H1 (cell line): ENCODE results near the gene UMAD1. TPM values are rescaled to one million over a fixed set of nuclear protein-coding genes. Genes with fewer than 3 reads are reported as not detected.

Experiments
- CTCF ChIA-PET: fragments of 300-600 bp; sonication (Branson Sonifier 250); formaldehyde crosslinking; loops from one replicate; lab custom pipeline; 2021; ENCODE audit not compliant: partially characterized antibody; lab: Charles Lee
- POLR2A ChIA-PET: fragments of 300-600 bp; sonication (Branson Sonifier 250); formaldehyde crosslinking; loops from one replicate; lab custom pipeline; 2021; ENCODE audit warnings: inconsistent platforms; ENCODE audit not compliant: partially characterized antibody; lab: Charles Lee
- DNase-seq, 2 experiments: peaks; one replicate each; pipeline versions ENCODE4 v3.0.0 to v3.0.0-alpha.2; 2010 to 2022; ENCODE audit warnings: low spot score in 2 of 2, low read depth in 1 of 2, mixed read lengths in 1 of 2
- FAIRE-seq: peaks from 2 replicates; lab custom pipeline; 2011; peaks lifted over from hg19 to GRCh38; lab: Jason Lieb, UNC
- H2AFZ ChIP-seq: 2 replicates; pipeline ENCODE4 v1.8.1; 2012; ENCODE audit warnings: low read length, inconsistent platforms
- H2AK5ac ChIP-seq: 2 replicates; pipeline ENCODE4 v1.6.1; 2013; ENCODE audit warnings: low read depth, low read length
- H2BK120ac ChIP-seq: replicated peaks from 2 replicates; pipeline ENCODE3; 2013; ENCODE audit warnings: low read depth, low read length, inconsistent platforms
- H2BK12ac ChIP-seq: 2 replicates; pipeline ENCODE4 v1.6.1; 2013; ENCODE audit warnings: low read depth, low read length
- H2BK15ac ChIP-seq: 2 replicates; pipeline ENCODE4 v1.6.1; 2013; ENCODE audit warnings: low read length
- H2BK20ac ChIP-seq: 2 replicates; pipeline ENCODE4 v1.6.1; 2013; ENCODE audit warnings: low read length
- H2BK5ac ChIP-seq: 2 replicates; pipeline ENCODE4 v1.6.1; 2013; ENCODE audit warnings: low read depth, low read length
- H3K14ac ChIP-seq: 2 replicates; pipeline ENCODE4 v1.6.1; 2013; ENCODE audit warnings: inconsistent platforms; ENCODE audit not compliant: insufficient read length
- H3K18ac ChIP-seq: 2 replicates; pipeline ENCODE4 v1.6.1; 2013; ENCODE audit warnings: low read length; ENCODE audit errors: extremely low read depth
- H3K23ac ChIP-seq: 2 replicates; pipeline ENCODE4 v1.6.1; 2013; ENCODE audit warnings: inconsistent platforms; ENCODE audit not compliant: insufficient read length
- H3K23me2 ChIP-seq: 2 replicates; pipeline ENCODE4 v1.6.1; 2013; ENCODE audit warnings: low read depth, low read length
- H3K27ac ChIP-seq: 2 replicates; pipeline ENCODE4 v1.6.1; 2011; ENCODE audit warnings: low read depth, low read length, inconsistent platforms
- H3K27me3 ChIP-seq, 4 experiments: replicated peaks in 1 of 4; 1 replicate in 1 of 4; 2 replicates in 3 of 4; pipeline versions ENCODE4 v1.6.1 to v1.8.1; 2011 to 2013; ENCODE audit warnings: low read length in 3 of 4, mild to moderate bottlenecking in 3 of 4, inconsistent platforms in 2 of 4, mixed read lengths in 2 of 4, moderate library complexity in 1 of 4; ENCODE audit not compliant: control insufficient read depth in 3 of 4, insufficient read depth in 3 of 4; ENCODE audit errors: extremely low read depth in 1 of 4
- H3K36me3 ChIP-seq, 4 experiments: 2 replicates each; pipeline versions ENCODE4 v1.6.1 to v1.8.1; 2011 to 2013; ENCODE audit warnings: mild to moderate bottlenecking in 4 of 4, low read length in 3 of 4, moderate library complexity in 2 of 4, control low read depth in 1 of 4, inconsistent platforms in 1 of 4; ENCODE audit not compliant: insufficient read depth in 4 of 4, control insufficient read depth in 2 of 4
- H3K4ac ChIP-seq: replicated peaks from 2 replicates; pipeline ENCODE3; 2013; ENCODE audit warnings: low read length, low read depth, mixed read lengths, inconsistent platforms; ENCODE audit not compliant: insufficient read length
- H3K4me1 ChIP-seq, 4 experiments: replicated peaks in 1 of 4; 1 replicate in 1 of 4; 2 replicates in 3 of 4; pipeline versions ENCODE4 v1.6.1 to v1.8.1; 2011 to 2013; ENCODE audit warnings: low read length in 3 of 4, inconsistent platforms in 2 of 4, mixed read lengths in 1 of 4; ENCODE audit not compliant: insufficient read depth in 4 of 4, control insufficient read depth in 3 of 4
- H3K4me2 ChIP-seq, 2 experiments: 2 replicates each; pipeline versions ENCODE4 v1.6.1 to v1.8.1; 2011 to 2013; ENCODE audit warnings: low read depth in 2 of 2, low read length in 2 of 2, control low read depth in 1 of 2, inconsistent platforms in 1 of 2, mild to moderate bottlenecking in 1 of 2; ENCODE audit not compliant: insufficient read depth in 1 of 2
- H3K4me3 ChIP-seq, 4 experiments: fragments of 200-600, 300-600 bp in 1 of 4; sonication (generic), shearing (Covaris generic), sonication (Bioruptor Twin) in 1 of 4; 2 replicates each; pipeline versions ENCODE4 v1.5.1 to v1.8.1; 2011 to 2016; ENCODE audit warnings: low read length in 4 of 4, low read depth in 3 of 4, control low read depth in 2 of 4, inconsistent platforms in 2 of 4, mild to moderate bottlenecking in 2 of 4, mixed read lengths in 1 of 4, moderate library complexity in 1 of 4; ENCODE audit not compliant: insufficient read depth in 2 of 4; ENCODE audit errors: extremely low read depth in 1 of 4
- H3K56ac ChIP-seq: replicated peaks from 2 replicates; pipeline ENCODE3; 2013; ENCODE audit warnings: low read depth, mild to moderate bottlenecking, mixed read lengths, low read length, inconsistent platforms; ENCODE audit not compliant: insufficient read length
- H3K79me1 ChIP-seq: 2 replicates; pipeline ENCODE4 v1.6.1; 2013; ENCODE audit warnings: low read depth, low read length, control low read depth
- H3K79me2 ChIP-seq, 2 experiments: 2 replicates each; pipeline versions ENCODE4 v1.6.1 to v1.8.1; 2012 to 2013; ENCODE audit warnings: low read length in 2 of 2, mild to moderate bottlenecking in 2 of 2, inconsistent platforms in 1 of 2; ENCODE audit not compliant: insufficient read depth in 2 of 2, control insufficient read depth in 1 of 2
- H3K9ac ChIP-seq, 4 experiments: replicated peaks in 1 of 4; 1 replicate in 1 of 4; 2 replicates in 3 of 4; pipeline versions ENCODE4 v1.6.1 to v1.8.1; 2011 to 2013; ENCODE audit warnings: low read depth in 3 of 4, low read length in 3 of 4, control low read depth in 2 of 4, mild to moderate bottlenecking in 2 of 4, moderate library complexity in 2 of 4, inconsistent platforms in 1 of 4; ENCODE audit errors: extremely low read depth in 1 of 4
- H3K9me3 ChIP-seq, 2 experiments: 2 replicates each; pipeline versions ENCODE4 v1.6.1 to v1.8.1; 2012 to 2013; ENCODE audit warnings: mild to moderate bottlenecking in 2 of 2, moderate library complexity in 2 of 2, control low read depth in 1 of 2, inconsistent platforms in 1 of 2, low read depth in 1 of 2, low read length in 1 of 2, mixed read lengths in 1 of 2; ENCODE audit not compliant: insufficient read depth in 2 of 2
- H4K20me1 ChIP-seq, 2 experiments: replicated peaks in 1 of 2; 2 replicates each; pipeline versions ENCODE3 to v1.8.1; 2011 to 2013; ENCODE audit warnings: inconsistent platforms in 2 of 2, low read length in 2 of 2, mild to moderate bottlenecking in 1 of 2; ENCODE audit not compliant: insufficient read depth in 2 of 2, control insufficient read depth in 1 of 2
- H4K5ac ChIP-seq: 2 replicates; pipeline ENCODE4 v1.6.1; 2013; ENCODE audit warnings: low read length, low read depth, mixed read lengths, inconsistent platforms; ENCODE audit not compliant: insufficient read length
- H4K8ac ChIP-seq: 2 replicates; pipeline ENCODE4 v1.8.0; 2013; ENCODE audit warnings: mild to moderate bottlenecking, moderate library complexity, low read length, inconsistent platforms; ENCODE audit not compliant: insufficient read depth; ENCODE audit errors: extremely low read depth
- H4K91ac ChIP-seq: replicated peaks from 2 replicates; pipeline ENCODE3; 2013; ENCODE audit warnings: low read length, mixed read lengths, inconsistent platforms; ENCODE audit not compliant: insufficient read length
- WGBS, 2 experiments: shearing (Covaris generic) in 1 of 2; methylation state at CpG; one replicate each; pipeline versions ENCODE4 v1.1.6 to v1.1.7; 2013 to 2015; ENCODE audit warnings: low lambda C conversion rate in 2 of 2, mixed read lengths in 2 of 2, inconsistent platforms in 1 of 2, low coverage in 1 of 2, missing lambda C conversion rate in 1 of 2; ENCODE audit not compliant: insufficient replicate concordance in 2 of 2, insufficient coverage in 1 of 2, insufficient read length in 1 of 2; ENCODE audit errors: extremely low coverage in 1 of 2, missing lambda C conversion rate in 1 of 2; 5-methylcytosine and 5-hydroxymethylcytosine counted together
- polyA plus RNA-seq, 7 experiments: library from polyadenylated mRNA; depleted of rRNA in 3 of 7; stranded (reverse) in 5 of 7; unstranded in 2 of 7; fragments of >200 nt in 5 of 7; fragments of 200-250 nt in 2 of 7; gene quantifications; 1 replicate in 5 of 7; 2 replicates in 1 of 7; 4 replicates in 1 of 7; pipeline versions ENCODE4 v1.2.1 to v1.2.3, GENCODE V29; 2011 to 2013; ENCODE audit warnings: missing spikeins in 2 of 7, mixed read lengths in 2 of 7
- total RNA-seq: library from RNA; stranded (reverse); fragmentation: NEBNext Ultra II Directional; extraction: Animal tissue kit (Norgen Biotek cat#: 25700); gene quantifications from 2 replicates; pipeline ENCODE4 v1.2.1, GENCODE V29; 2021
- TF ChIP-seq, protein P1 (sequence below): IDR thresholded peaks from 2 replicates; pipeline ENCODE4 v1.6.1; 2012; ENCODE audit warnings: low read length, inconsistent platforms

UMAD1 gene
- total and polyA plus RNA-seq, 2 of the 8 experiments (the other 6 are each of a cell fraction or from before 2014, with no cell fraction given) = 10.4 to 12.3 TPM

DNA sequence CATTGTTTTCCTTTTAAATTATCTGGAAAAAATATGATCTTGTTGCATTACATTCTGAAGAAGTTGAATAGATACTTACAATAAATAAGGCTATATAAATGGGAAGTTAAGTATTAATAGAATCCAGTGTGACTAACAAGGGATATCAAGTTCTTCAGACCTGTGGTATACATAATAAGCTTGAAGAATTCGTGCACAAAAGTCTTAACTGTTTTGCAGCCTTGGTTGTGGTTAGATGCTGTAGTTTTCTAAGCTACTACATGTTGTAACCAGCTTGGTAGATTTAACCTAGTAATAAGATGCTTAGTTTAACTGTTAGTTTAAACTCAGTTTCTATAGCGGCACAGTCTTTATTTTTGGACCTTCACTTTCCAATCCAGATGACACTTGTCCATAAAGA is 221.8 kb downstream of the UMAD1 start:
- Histone ChIP-seq H3K14ac (no peak overlapping the region), H3K4me2 (no peak overlapping the region), H2AK5ac (no peak overlapping the region), H2BK20ac (no peak overlapping the region), H3K27me3 (no peaks in the 10 kb centered on the region), H3K79me2 (no peaks in the 10 kb centered on the region), H3K79me1 (no peaks in the 10 kb centered on the region), H2BK120ac (no peak overlapping the region), H4K20me1 (no peaks in the 10 kb centered on the region), H3K36me3 (no peaks in the 10 kb centered on the region), H4K91ac (no peak overlapping the region), H3K18ac (no peak overlapping the region), H2BK12ac (no peak overlapping the region), H3K4me3 (no peak overlapping the region), H3K9ac (no peak overlapping the region), H4K5ac (no peak overlapping the region), H3K23me2 (no peaks in the 10 kb centered on the region), H3K27ac (no peak overlapping the region), H3K4ac (no peak overlapping the region), H2BK5ac (no peak overlapping the region), H2BK15ac (no peak overlapping the region)
- no peak for FAIRE-seq
- POLR2A ChIA-PET = no interaction called here
- whole genome bisulfite sequencing, 2 experiments = 50% methylated on average over 2 of the region's 2 CpGs; no CpG with 5 or more reads in 1 of the 2 experiments
- TF ChIP-seq, protein P1, sequence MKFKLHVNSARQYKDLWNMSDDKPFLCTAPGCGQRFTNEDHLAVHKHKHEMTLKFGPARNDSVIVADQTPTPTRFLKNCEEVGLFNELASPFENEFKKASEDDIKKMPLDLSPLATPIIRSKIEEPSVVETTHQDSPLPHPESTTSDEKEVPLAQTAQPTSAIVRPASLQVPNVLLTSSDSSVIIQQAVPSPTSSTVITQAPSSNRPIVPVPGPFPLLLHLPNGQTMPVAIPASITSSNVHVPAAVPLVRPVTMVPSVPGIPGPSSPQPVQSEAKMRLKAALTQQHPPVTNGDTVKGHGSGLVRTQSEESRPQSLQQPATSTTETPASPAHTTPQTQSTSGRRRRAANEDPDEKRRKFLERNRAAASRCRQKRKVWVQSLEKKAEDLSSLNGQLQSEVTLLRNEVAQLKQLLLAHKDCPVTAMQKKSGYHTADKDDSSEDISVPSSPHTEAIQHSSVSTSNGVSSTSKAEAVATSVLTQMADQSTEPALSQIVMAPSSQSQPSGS = no peak
- TF ChIP-seq, all 59 proteins: peak for 0
- CTCF ChIA-PET = interaction anchor here (1.1 kb wide), 1 partner anchor 23 kb away, joined by 3 read pairs; no protein-coding TSS in a partner anchor
- Histone ChIP-seq H3K23ac (no peak overlapping the region), H3K4me1 (no peaks in the 10 kb centered on the region; a peak in 1 of 7 replicates), H2AFZ (no peak overlapping the region), H3K9me3 (no peaks in the 10 kb centered on the region; a peak in 1 of 4 replicates), H4K8ac (no peak overlapping the region), H3K56ac (no peak overlapping the region)
- no peak for DNase-seq
